HG03442 (cell line): ENCODE data around the gene NEDD4.
"Not testable (repeated sequence)": the region's sequence is repeated elsewhere in the genome, so short reads cannot be mapped to it uniquely, and the experiment has no call there.

Experiments
- ATAC-seq: cut with Tn5 transposase; IDR thresholded peaks from one replicate; pipeline ENCODE4 v1.9.1; 2021; ENCODE audit warnings: mild to moderate bottlenecking, moderate library complexity; ENCODE audit not compliant: unreplicated experiment

Gene NEDD4

DNA sequence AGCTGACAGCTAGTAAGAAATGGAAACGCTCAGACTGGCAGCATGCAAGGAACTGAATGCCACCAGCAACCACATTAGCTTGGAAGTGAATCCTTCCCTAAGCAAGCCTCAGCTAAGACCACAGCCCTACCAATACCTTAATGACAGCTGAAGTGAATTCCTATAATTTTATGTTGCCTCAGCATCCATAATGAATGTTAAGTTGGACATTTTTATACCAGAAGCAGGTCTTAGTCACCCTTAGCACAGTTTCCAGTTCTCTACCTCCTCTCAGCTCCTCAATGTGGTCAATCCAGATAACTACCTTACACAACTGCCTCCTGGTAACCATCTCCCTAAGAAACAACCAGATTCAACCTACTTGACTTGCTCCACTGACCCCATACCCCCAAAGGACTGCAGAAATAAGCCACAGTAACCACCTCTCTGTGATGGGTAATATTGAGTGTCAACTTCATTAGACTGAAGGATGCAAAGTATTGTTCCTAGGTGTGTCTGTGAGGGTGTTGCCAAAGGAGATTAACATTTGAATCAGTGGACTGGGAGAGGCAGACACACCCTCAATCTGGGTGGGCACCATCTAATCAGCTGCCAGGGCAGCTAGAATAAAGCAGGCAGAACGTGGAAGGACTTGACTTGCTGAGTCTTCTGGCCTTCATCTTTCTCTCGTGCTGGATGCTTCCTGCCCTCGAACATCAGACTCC lies 33.5 kb downstream of the NEDD4 start:
- no peak for ATAC-seq

DNA sequence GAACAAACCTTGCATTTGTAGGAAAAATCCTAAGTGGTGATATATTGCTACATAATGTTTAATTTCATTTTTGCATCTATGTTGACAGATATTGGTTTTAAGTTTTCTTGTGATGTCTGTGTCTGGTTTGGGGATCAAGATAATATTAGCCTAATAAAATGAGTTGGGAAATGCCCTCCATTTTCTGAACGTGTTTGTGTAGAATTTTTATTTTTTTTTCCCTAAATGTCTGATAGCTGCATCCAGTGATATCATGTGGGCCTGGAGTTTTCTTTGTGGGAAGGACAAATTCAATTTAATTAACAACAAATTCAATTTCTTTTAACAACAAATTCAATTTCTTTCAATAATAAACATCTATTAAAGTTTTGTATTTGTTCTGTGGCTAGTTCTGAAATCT lies 35.1 kb downstream of the NEDD4 start:
- ATAC-seq: no peak

DNA sequence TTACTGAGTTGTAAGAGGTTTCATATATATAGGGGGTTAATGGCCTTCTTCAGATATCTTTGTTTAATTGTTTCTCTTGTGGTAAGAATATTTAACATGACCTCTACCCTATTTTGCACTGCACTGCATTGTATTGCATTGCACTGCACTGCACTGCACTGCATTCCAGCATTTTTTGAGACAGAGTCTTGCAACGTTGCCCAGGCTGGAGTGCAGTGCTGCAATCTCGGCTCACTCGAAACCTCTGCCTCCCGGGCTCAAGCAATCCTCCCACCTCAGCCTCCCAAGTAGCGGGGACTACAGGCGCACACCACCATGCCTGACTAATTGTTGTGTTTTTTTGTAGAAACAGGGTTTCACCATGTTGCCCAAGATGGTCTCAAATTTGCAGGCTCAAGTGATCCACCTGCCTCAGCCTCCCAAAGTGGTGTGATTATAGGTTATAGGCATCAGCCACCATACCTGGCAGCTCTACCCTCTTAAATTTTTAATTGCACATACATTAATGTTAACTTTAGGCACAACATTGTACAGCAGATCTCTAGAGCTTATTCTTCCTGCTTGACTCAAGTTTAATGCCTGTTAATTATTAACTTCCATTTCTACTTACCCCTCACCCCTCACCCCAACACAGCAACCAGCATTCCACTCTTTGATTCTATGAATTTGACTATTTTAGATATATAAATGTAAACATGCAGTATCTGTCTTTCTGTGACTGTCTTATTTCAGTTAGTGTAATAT lies 38.4 kb downstream of the NEDD4 start:
- ATAC-seq: no peak

DNA sequence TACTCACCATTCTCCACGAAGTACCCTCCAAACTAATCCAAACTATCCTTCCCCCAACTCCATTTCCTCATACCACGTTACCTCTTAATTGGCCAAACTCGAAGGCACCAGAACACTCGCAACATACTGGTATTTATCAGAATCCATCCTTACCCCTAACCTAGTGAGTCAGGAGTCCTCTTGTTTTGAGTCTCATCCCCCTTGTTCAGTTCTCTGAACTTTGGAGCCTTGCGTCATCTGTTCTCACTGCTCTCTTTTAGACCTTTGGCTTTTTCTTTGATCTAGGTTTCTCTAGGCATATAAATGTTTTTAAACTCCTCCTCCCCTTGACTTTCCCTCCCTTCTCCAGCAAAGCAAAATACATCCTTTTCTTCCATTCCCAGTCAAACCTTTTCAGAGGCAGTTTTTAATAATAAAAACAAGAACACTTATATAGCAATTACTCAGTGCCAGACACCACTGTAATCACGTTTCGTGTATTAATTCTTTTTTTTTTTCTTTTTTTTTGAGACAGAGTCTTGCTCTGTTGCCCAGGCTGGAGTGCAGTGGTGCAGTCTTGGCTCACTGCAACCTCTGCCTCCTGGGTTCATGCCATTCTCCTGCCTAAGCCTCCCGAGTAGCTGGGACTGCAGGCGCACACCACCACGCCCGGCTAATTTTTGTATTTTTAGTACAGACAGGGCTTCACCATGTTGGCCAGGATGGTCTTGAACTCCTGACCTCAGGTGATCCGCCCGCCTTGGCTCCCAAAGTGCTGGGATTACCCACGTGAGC lies 40.7 kb downstream of the NEDD4 start:
- not testable (repeated sequence) for ATAC-seq

DNA sequence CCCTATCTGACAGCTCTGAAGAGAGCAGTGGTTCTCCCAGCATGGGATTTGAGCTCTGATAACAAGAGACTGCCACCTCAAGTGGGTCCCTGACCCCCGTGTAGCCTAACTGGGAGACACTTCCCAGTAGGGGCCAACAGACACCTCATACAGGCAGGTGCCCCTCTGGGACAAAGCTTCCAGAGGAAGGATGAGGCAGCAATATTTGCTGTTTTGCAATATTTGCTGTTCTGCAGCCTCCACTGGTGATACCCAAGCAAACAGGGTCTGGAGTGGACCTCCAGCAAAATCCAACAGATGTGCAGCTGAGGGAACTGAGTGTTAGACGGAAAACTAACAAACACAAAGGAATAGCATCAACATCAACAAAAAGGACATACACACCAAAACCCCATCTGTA lies 48.8 kb downstream of the NEDD4 start:
- ATAC-seq: not testable (repeated sequence)

DNA sequence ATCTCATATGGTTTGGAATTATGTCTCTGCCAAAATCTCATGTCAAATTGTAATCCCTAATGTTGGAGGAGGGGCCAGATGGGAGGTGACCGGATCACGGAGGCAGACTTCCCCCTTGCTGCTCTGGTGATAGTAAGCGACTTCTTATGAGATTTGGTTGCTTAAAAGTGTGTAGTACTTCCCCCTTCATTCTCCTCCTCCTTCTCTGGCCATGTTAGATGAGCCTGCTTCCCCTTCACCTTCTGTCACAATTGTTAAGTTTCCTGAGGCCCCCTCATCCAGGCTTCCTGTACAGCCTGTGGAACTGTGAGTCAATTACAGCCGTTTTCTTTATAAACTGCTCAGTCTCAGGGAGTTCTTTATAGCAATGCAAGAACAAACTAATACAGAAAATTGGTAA lies 51.1 kb downstream of the NEDD4 start:
- no peak for ATAC-seq

DNA sequence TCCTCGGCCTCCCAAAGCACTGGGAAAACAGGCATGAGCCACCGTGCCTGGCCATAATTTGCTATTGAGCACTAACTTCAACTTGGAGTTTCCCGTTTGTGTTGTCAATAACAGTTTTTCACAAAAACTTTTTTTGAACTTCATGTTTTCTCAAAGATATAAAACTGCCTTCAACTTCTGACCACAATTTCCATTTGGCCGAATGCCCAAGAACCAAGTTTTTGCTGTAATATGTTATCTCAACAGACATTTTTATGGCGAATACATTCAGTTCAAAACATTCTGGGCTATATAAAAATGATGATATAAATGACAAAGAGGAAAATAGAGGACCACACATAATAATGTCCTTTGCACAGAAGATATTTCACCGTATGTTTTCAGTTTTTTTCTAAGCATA lies 56.4 kb downstream of the NEDD4 start:
- ATAC-seq: no peak

DNA sequence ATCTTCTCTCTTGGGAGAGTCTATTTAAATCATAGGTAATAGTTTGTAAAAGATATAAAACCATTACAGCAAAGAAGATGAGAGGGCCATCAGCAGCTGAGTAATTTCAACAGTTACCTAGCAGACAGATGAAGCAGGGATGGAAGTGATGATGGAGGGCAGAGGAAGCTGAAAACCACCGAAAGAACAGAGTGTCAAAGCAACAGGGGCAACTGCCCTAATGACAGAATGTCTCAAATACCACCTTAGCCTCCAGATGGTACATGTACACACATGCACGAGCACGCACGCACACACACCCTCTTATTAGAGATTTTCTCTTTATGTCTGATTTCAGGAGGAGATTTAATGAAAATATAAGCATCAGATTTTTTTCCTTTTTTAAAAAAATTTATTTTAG lies 64.5 kb downstream of the NEDD4 start:
- no peak for ATAC-seq

DNA sequence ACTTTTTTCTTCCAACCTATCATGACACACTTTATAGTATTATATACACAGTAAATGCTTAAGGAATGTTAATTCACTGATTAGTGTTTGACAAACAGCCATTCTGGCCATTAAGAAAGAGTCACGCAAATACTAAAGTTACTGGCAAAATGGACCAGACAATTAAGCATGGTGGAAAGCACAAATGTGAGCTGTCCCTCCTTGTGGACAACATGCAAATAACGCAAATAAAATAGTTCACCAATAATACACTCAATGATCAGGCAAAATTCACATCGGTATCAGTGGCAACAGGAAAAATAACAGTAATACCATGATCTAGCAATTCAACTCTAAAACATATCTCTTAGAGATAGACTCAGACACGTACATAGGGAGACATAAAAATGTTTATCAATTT lies 71.7 kb downstream of the NEDD4 start:
- no peak for ATAC-seq

DNA sequence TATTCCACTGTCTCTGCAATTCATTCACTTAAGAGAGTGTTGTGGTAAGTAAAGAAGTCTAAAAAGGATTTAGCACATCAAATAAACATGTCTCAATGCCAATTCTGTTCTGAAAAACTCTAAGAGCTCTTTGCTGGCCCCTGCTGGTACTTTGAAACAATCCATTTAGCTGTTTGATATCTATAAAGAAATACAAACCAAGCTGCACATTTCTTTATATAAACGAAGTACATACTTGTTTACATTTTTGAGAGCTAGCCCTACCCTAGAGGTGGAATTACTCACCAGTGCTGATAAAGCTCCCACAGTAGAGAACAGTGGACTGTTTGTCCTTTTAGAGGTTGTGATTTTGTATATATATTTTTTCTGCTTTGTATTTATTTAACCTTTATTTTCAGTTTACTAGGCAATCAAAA lies 75.5 kb downstream of the NEDD4 start:
- ATAC-seq: no peak

DNA sequence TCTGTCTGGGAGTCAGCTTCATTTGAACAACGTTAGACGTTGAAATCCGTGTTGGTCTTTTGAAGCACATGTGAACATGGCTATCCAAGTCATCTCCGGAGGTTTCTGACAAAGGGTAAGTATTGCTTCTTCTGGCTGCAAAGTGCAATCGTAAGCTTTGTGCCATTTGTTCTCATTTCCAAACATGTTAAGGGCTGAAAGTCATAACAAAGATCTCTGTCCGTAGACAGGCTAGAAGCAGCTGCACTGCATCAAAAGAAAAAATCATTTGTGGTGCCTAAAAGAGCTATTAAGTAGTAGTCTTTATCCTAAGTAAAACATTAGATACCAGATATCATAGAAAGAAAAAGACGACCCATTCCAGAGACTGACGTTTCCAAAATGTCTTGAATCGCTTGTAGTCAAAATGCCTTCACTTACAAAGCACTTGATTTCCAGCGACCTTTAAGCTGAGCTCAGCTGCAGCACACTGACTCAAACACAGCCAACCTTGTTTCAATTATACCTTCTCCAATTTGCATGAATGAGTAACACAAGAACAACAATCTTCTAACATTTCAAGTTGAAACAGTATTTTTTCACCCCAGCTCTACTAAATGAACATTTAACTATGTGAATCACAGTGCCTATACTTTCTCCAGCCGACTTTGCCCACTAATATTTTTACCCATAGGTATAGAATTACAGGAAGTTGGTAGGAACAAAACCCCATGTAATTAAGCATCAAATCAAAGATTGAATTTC lies 76.6 kb downstream of the NEDD4 start:
- ATAC-seq: no peak

DNA sequence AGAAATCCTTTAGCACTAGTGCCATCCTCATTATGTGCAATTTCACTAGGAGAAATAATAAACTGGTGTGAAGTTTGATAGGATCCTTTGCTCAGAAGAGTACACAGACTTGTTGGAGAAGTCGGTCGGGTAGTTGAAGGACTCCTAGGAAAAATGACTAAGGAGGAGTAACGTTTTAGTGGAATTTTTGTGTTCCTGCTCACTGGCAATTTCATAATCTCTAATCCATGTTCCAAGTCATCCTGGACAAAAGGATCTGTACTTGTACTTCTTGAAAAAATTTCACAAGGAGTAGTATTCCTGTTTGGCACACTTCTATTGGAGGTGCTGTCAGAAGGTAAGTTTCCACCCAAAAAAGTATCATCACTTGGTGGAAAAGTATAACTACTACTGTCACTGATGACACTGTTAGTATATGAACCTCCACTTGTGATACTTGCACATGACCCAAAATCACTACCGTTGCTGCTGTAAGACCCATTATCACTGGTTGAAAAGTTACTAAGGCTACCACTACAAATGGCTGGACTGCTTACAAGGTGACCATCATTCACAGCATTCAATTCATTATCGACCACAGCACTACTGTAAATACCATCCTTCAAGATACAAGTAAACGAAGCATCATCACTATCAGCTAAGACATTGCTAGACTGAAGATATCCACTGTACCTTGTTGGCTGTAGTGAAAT lies 77.4 kb downstream of the NEDD4 start:
- ATAC-seq: no peak

DNA sequence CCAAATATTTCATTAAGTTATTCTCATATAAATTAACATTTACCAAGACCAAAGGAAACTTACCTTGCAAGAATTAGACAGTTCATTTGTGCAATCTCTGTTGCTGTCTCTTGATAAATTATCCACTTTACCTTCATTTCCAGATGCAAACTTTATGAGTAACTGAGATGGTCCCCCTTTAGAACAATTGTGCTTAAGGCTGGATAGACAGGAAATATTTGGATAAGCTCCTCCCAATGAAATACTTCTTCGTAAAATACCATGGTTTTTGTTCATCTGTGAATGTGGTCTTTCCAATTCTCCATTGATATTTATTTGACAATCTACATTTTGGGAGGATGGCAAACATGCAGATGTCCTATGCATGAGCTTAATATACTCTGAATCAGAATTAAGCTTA lies 78.2 kb downstream of the NEDD4 start:
- no peak for ATAC-seq

DNA sequence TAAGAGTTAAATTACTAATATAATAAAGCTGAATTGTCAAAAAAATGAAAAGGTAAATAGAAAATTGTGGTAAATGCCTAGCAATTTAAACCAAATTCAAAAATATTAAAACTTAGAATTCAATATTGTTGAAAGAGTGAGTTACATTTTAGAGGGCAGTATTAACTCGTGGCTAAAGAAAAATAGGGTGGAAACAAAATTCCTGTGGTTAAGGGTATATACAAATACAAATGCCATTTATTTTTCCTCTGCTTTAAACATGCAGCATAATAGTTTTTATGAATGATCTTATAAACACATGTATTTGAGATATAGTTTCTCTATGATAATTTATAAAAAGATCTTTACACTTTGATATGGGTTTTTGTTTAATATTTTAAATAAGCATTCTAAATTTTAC lies 79.0 kb downstream of the NEDD4 start:
- no peak for ATAC-seq

DNA sequence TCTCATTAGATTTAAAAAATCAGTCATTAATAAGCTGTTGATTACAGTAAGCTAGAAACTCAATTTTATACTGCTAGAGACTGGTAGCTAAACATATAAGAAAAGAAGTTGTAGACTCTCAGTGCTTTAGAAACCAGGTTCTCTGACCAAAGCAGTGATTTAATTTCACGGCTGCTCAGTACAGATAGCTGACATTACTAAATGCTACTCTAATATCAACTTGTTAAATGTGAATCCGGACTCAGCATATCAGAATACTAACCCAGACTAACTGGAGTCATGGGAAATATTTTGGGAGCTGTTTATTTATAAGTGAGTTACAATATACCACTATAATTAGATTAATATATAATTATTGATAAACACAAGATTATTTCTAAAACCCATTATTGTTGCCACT lies 80.4 kb downstream of the NEDD4 start:
- ATAC-seq: no peak

DNA sequence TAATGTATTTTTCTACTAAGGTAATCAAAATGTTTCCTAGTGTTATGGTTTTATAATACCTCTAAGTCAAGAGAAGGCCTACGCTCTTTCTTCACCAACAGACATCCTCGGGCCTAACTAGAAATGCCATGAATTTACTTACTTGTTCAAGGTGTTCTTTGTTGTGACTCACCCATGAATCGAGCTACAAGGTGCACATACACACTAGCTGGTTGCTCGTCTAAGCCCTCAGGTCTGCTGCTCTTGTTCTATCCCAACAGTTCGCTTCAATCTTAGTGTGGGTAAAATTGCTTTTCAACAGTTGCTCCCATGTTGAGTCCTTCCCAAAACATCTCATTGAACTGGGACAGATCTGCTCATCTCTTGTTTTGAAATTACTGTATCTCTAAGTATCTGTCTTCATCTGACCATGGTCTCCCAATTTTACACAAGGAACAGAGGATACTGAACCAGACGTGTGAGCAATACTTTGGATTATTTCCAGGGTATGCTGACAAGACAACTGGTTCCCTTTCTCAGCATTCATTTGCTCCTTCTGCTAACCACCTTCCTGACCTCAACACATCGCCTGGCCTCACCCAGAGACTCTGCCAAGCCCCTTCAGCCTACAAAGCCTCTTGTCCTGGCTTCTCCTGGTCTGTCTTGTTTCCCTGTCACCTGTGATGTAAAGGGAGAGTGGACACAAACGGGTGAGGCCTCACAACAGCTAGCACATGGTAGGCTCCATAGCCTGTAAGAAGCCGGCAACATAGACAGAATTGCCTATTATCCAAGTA lies 84.2 kb downstream of the NEDD4 start:
- no peak for ATAC-seq

DNA sequence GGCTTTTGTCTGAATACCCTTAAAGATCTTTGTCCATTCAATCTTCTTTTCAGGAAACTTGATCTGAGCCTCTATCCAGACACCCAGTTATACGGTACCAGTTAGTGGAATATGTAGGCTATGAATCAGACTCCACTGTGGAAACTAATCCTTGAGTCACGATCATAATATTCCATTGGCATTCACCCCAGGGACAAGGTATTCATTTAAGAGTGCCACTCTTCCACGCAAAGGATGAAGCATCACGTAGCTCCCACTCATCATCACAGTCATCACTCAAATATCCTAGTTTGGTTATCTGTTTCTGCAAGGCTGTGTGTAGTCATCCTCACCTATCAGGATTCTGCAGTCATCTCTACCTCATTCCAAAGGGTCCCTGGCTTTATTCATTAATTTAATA lies 85.6 kb downstream of the NEDD4 start:
- ATAC-seq: no peak

DNA sequence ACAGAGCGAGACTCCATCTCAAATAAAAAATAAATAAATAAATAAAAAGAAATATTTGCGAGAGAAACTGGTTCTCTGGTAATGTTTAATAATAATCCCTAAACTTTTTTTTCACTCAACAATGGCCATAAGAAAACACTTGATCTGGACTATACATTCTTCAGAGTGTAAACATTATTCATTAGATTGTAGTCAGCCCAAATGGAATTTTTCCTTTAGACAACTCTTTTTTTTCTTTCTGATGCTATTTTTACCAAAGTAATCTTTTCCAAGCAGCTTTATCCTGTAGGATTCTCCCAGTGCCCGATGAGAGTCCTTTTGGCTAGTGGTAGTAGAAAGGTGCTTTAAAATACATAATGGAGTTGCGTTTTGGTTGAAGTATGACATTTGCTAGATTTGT lies 90.4 kb downstream of the NEDD4 start:
- no peak for ATAC-seq

DNA sequence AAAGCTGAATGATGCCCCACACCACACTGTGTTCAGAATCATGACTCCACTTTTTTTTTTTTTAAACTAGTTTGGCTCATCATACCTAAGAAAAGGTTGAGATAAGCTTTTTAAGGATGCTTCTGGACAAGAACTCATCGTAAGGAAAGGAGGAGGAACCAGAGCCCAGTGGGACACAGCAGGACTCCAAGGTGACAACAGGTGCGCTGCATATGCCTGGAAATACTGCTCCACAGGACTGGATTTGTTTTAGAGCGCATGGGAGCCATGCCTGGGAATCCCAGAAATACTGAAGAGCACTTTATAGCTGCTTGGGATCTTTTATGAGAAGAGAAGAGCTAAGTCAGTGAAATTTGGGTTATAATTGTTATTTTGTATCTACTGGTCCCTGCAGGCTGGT lies 93.4 kb downstream of the NEDD4 start:
- no peak for ATAC-seq

DNA sequence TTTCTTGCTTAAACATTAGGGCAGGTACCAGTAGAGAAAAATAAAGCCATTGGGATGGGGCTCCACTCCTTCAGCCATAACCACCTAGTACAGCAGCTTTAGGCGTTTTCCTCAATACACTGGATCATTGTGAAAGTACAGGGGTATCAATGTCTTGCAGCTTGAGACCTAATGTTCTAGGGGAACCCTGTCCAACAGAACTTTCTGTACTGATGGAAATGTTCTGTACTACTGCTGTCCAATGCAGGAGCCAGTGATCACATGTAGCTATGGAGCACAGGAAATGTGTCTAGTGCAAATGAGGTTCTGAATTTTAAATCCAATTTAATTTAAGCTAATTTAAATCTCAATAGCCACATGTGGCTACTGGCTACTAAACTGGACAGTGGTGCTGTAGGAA lies 93.9 kb downstream of the NEDD4 start:
- ATAC-seq: no peak
